ENCODE measurements around the gene RPL10A.
"Not testable (repeated sequence)": the region's sequence is repeated elsewhere in the genome, so short reads cannot be mapped to it uniquely, and the experiment has no call there.

Gene RPL10A
- 149 to 334 (median 256) reads per million in 18 experiments for total RNA-seq

DNA sequence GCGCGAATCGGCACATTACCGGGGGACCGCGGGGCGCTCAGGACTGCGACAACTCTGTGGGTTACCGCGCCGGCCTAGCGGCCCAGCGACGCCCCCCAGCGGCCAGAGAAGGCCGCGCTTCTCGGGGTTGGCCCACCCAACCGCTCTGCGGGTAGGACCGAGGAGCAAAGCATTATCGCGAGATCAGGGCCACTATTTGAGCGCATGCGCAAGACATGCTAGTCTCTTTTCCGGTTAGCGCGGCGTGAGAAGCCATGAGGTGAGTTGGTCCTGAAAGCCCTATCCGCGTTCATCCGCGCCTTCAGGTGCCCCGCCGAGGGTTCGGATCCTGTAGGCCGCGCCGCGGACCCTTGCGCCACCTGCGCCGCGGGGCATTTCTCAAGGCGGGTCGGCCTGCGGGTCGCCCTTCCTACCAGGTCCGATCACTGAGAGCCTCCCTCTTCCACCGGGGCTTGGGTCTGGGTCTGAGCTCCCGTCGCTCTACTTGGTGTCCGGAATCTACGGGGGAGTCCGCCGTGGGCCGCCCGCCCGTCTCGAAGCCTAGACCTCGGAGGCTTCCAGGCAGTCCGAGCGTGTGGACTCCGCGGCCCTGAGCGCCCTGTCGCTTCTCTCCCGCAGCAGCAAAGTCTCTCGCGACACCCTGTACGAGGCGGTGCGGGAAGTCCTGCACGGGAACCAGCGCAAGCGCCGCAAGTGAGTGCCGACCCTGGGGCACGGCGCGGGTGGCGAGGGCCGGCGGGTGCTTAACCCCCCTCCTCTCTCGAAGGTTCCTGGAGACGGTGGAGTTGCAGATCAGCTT, at the start of gene RPL10A:
RPL10A (plus strand) TSS at position 221 of the 799 bp plus-strand sequence; CDS start at position 255, 34 bp downstream.
- peak; percentile 98 for DNase-seq

DNA sequence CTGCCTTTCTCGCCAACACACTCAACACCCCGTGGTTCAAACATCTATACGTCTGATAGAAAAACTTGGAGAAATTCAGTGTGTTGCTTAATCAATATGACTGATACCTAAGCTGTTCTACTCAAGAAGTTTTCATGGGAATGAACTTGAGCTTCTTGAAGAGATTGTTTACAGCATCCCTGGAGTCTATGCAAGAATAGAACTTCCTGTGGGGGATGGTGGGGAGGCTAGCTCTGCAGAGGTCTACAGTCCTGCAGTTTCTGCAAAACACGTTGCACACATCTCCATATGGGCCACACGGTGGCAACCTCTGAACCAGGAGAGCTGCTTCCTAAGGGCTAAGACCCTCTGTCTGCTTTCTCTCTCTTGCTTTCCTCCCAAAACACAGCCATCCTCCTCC, 48.8 kb upstream of the RPL10A start:
- peak in 1 of 2 donors; percentile 16 for DNase-seq

DNA sequence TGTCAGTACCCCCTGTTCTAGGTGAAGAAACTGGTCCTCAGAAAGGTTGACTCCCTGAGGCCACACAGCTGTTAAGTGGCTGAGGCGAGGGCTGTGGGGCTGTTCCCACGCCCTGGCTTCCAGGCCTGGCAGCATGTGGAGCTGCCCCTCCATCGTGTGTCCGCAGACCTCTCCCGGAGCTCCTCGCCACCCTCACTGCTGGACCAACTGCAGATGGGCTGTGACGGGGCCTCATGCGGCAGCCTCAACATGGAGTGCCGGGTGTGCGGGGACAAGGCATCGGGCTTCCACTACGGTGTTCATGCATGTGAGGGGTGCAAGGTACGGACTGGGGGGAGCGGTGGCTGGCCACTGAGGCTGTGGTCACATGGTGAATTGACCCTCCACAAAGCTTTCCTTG, 48.2 kb upstream of the RPL10A start:
- no peak for DNase-seq

DNA sequence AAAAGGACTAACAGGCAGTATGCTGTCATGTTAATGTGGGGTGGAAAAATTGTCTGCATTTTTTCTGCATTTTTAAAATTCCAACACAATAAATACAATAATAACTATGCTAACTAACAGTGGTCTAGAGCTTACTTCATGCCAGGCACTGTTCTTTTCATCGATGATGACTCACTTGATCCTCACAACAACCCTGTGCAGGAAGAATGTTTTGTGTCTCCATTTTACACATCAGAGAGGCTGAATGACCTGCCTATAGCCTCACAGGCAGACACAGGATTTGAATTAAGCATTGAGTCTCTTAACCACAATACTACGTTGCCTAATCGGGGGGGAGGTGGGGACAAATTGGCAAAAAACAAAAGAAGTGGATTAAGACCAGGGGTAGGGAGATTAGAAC, 42.9 kb upstream of the RPL10A start:
- DNase-seq: no peak

DNA sequence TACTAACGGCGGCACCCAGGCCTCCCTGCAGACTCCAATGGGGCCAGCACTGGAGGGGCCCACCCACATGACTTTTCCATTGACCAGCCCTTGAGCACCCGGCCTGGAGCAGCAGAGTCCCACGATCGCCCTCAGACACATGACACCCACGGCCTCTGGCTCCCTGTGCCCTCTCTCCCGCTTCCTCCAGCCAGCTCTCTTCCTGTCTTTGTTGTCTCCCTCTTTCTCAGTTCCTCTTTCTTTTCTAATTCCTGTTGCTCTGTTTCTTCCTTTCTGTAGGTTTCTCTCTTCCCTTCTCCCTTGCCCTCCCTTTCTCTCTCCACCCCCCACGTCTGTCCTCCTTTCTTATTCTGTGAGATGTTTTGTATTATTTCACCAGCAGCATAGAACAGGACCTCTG, 42.1 kb upstream of the RPL10A start:
- peak; percentile 69 to 77 for DNase-seq

DNA sequence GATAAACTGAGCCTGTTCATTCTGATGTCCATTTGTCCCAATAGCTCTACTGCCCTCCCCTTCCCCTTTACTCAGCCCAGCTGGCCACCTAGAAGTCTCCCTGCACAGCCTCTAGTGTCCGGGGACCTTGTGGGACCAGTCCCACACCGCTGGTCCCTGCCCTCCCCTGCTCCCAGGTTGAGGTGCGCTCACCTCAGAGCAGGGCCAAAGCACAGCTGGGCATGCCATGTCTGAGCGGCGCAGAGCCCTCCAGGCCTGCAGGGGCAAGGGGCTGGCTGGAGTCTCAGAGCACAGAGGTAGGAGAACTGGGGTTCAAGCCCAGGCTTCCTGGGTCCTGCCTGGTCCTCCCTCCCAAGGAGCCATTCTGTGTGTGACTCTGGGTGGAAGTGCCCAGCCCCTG, 40.8 kb upstream of the RPL10A start:
- no peak for DNase-seq

DNA sequence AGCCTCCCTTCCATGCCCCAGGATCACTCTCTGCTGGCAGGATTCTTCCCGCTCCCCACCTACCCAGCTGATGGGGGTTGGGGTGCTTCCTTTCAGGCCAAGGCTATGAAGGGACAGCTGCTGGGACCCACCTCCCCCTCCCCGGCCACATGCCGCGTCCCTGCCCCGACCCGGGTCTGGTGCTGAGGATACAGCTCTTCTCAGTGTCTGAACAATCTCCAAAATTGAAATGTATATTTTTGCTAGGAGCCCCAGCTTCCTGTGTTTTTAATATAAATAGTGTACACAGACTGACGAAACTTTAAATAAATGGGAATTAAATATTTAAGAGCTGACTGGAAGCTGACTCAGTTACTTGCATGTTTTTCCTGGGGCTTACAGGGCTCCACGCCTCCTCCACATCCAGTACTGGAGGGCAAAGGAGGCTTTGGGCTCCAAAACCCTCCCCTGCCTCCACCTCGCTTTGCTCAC, 40.3 kb upstream of the RPL10A start:
- no peak for DNase-seq

DNA sequence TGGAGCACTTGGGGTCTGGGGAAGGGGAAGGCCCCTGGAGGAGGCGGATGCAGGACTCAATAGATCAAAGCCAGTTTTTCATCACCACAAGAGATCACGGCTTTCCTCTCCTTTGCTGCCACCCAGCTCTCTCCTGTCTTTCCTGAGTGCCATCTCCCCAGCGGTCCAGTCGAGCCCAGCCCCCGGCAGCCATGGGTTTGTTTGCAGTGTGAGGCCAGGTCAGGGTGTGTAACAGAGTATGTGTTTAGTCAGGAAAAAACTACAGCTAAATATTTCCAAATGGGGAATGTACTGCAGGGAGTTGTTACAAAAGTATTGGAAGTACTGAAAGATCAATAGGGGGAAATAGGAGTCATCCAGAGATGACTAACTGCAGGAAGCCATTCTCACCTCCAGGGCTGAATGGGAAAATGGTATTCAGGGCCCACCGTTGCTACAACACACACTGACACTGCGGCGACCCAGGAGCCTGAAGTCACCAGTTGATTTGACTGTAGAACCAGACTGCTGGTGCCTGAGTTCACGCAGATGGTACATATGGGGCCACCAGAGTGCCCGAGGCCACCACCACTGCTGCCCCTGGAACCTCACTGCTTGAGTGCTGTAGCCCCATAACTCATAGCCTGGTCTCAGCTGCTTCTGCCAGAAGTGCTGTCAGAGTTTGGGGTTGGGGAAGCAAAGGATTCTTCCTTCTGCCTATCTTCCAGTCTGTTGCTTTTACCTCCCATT, 39.6 kb upstream of the RPL10A start:
- DNase-seq: no peak

DNA sequence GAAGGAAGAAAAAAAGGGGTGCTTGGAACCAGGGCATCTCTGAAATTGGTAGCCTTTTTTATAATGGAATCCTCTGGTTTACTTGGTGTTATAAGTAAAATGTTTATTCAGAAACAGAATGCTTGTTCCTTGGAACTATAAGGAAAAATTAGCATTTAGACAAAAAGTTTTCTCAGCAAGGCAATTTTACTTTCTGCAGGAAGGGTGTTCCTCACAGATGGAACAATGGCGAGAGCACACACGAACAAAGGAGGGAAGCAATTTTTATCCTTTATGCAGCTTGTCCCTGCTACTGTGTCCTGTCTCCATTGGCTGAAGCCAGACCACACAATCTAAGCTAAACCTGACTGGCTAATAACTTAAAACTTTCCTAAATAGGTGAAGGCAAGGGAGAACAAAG, 38.7 kb upstream of the RPL10A start:
- DNase-seq: no peak

DNA sequence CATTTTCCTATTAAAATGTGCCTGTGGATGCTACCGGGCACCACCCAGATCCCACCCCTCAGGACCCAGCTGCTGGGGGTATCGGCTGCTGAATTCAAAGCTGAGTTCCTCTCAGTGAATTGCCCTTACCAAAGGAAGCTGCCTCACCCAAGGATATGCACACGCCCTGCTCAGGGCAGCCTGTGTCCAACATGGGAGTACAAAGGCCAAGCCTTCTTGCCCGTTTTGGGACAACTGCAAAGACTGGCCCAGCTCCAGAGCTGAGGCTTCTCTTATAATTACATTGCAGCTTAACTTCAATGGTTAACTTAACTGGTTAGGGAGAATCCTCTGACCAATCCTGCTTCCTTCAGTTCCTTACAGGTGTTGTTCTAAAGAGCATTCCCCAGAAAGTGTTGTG, 35.9 kb upstream of the RPL10A start:
- no peak for DNase-seq

DNA sequence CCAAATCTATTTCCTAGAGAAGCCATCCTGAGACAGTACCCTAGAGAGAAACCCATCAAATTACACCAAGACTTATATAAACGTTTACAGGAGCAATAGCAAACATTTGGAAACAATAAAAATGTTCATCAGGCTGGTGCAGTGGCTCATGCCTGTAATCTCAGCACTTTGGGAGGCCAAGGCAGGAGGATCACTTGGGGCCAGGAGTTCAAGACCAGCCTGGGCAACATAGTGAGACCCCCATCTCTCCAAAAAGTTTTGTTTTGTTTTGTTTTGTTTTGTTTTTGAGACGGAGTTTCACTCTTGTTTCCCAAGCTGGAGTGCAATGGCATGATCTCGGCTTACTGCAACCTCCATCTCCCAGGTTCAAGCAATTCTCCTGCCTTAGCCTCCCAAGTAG, 35.5 kb upstream of the RPL10A start:
- DNase-seq: not testable (repeated sequence)

DNA sequence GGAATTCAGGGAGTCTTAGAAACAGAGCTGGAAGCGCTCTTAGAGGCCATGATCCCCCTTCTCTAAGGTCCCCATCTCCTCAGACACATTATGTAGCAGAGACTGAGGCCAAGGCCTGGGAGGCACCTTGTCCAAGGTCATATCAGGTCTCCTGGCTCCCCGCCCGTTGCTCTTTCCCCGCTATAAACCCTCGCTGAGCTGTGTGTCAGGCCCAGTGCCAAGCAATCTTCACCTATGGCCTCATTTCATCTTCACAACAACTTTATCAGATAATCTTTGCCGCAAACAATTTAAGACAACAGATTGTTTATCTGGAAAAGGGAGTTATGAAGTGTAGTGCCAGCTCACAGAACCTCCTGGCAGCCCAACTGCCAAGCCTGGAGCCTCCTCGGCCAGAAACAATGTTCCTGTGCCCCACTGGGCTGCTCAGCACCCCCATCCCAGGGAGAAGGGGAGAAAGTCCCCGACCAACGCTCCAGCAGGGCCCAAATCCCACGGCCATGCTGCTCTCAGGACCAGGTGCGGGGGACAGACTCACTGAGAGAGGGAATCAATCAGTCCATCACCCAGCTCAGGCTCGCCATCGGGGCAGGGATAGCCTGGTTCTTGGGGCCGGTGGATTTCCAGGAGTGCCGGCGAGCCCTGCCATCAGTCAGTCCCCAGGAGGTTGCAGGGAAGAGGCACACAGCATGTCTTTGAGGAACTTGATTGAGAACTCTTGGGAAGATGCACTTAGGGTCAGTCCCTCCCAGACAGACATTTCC, 32.9 kb upstream of the RPL10A start:
- no peak for DNase-seq

DNA sequence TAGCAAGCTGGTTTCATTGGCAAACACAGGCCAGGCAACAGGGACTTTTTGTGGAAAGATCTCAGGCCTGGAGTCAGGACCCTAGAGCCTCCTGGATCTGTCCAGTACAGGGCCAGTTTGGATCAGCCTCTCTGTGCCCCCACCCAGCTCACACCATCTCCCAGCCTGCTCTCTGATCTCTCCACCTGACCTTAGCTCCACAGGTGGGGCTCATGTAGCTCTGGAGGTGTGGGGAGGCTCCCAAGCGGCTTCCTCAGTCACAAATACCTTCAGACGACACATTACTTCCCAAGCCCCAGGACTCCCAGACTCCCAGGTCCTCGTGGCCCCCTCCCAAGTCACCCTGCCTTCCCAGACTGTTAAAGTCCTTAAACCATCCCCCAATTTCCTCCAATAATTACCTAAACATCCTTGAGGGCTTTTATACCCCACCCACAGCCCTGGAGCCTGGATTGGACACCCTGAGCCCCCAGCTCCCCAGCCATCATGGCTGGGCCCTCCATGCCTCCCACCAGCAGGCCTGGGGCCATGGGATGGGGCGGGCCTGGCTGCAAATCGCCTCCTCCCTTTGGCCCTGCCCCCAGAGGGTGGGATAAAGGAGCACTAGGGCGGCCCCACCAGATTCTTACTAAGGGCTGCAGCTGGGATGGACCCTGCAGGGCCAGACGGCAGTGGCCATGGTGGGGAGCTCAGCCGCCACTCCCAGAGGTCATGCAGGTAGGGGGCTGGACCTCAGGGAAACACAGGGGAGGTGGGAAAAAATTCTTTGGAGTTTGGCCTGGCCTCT, 31.9 kb upstream of the RPL10A start:
- DNase-seq: no peak

DNA sequence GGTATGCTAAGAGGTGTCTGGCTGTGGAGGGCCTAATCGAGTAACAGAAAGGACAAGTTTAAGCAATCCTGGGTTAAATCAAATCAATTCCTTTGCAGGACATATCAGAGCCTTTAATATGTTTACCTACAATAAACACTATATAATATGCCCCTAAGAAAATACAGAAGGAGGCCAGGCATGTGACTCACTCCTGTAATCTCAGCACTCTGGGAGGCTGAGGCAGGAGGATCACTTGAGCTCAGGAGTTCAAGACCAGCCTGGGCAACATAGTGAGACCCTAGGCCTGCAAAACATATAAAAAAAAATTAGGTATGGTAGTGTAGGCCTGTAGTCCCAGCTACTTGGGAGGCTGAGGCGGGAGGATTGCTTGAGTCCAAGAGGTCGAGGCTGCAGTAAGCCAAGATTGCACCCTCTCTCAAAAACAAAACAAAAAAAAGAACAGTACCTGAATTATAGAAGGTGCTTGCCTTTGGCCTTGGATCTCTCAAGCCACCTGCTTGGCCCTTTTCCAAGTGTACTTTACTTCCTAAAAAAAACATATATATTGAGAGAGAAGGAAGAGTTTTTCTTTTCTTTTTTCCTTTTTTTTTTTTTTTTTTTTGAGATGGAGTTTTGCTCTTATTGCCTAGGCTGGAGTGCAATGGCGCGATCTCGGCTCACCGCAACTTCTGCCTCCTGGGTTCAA, 29.7 kb upstream of the RPL10A start:
- DNase-seq: not testable (repeated sequence)

DNA sequence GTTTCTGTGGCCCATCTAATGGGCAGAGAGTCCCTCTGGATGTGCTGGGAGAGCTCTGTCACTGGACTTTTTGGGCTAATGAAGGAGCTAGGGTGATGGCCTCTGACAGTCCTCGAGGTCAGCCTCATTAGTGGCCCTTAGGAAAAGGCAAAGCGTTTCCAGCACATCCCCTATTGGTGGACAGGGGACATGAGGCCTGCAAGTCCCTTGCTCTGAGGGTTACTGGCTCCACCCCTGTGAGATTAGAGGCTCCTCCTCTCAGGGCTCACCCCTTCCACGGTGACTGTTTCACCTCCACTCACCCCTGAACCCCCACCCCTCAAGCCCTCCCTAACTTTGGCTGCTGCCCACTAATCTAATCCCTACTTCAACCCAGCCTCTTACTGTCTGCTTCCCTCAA, 28.9 kb upstream of the RPL10A start:
- DNase-seq: no peak

DNA sequence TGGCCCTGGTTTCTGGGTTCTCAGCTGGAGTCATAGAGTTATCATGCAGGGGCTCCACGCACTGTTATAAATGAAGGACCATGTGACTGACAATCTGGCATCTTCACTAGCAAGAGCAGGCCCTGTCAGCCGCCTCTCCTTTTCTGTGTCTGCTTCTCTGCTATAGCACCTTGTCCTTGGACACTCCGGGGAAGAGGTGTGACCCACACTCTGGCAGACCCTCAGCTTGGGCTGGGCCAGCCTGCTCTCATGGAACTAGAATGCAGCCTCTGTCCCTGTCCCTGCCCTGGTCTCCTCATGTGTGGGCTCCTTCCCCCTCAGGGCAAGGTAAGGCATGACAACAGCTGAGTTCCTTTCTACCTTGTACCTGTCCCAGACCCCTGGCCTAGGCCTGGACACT, 27.0 kb upstream of the RPL10A start:
- no peak for DNase-seq

DNA sequence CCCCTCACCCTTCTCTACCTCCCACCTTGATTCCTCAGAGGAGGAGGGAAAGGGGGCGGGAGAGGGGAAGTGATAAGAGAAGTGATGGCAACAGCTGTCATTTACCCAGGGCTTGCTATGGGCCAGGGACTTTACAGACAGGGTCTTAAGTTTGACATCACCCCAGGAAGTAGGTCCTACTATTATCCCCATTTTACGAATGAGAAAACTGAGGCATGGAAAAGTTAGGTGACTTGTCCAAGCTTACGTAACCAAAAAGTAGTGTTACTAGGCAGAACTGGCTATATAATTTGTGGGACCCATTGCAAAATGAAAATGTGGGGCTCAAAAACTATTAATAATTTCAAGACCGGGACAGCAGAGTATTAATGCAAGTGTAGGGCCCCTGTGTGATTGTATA, 26.6 kb upstream of the RPL10A start:
- DNase-seq: no peak

DNA sequence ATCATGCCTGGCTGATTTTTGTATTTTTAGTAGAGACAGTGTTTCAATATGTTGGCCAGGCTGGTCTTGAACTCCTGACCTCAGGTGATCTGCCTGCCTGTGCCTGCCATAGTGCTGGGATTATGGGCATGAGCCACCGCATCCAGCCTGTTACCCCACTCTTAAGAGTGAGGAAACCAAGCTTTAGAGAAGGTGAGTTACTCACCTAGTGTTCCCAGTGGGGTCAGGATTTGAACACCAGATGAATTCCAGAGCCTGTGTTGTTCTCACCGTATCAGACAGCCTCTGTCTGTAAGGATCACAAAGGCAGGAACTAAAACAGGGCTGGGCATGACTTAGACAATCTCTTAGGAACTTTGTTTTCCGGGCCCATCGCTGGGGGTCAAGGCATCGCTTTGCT, 25.5 kb upstream of the RPL10A start:
- DNase-seq: no peak

DNA sequence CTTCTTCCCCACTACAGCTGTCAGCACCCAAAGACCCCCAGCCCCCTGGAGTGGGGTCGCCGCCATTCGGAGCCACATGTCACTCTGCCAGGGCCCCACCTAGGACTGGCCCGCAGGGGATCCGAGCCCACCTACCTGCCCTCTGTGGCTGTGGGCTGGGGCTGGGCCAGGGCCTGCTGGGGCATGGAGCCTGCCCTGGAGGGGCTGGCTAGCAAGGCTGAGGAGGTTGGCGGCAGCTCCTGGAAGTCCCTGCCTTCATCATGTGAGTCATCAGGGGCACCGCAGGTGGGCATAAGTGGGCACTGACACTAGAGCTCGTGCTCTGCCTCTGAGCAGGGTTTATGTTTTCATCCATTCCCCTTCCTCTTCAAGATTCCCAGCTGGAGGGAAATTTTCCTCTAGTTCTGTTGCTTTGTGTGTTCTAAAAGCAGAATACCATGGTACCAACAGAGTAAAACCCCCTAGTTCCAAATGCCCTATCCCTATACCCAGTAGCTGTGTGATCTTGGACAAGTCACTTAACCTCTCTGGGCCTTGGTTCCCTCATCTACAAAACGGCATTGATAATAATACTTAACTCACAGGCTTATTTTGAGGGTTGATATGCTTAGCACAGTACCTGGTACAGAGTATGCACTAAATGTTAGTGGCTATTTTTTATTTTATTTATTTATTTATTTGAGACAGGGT, 24.7 kb upstream of the RPL10A start:
- no peak for DNase-seq

DNA sequence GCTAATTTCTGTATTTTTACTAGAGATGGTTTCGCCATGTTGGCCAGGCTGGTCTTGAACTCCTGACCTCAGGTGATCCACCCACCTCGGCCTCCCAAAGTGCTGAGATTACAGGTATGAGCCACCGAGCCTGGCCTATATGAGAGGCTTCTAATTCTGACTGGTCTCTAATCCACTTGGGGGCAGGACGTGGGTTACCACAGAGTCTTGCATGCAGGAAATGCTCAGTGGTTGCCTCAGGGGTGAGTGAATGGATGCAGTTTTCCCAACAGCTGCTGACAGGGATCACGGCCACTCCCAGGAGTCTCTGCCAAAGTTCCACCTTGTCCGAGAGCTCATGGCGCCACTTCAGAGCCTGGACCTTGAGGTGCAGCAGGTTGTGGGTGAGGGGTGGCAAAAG, 22.5 kb upstream of the RPL10A start:
- DNase-seq: no peak

DNA sequence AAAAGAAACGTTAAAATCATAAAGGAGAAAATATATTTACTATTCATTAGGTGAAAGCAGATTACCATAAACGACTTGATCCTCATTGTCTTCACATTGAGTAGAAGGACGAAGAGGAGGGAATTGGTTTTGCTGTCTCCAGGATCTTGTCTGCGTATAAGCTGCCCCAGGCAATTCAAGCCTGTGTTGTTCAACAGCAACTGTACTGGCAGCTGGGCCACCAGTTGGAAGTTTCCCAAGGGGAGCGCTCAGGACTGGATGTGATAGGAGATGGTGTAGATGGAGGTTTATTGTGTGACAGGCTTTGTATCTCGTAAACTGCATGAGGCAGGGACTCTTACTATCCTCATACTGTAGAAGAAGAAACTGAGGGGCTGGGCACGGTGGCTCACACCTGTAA, 20.0 kb upstream of the RPL10A start:
- no peak for DNase-seq

All from inflammatory macrophage (primary cell).